ENCODE data around the gene AMDHD2. TPM values are rescaled to one million over a fixed set of nuclear protein-coding genes. Genes with fewer than 3 reads are reported as not detected.
A peak's percentile ranks its signal among the peaks of the same experiment; 100 is the strongest.
"Not testable (repeated sequence)": the region's sequence is repeated elsewhere in the genome, so short reads cannot be mapped to it uniquely, and the experiment has no call there.

The AMDHD2 gene
- total RNA-seq, 6 experiments from 2014 or later = 12.3 to 24.9 (median 21.4) TPM

DNA sequence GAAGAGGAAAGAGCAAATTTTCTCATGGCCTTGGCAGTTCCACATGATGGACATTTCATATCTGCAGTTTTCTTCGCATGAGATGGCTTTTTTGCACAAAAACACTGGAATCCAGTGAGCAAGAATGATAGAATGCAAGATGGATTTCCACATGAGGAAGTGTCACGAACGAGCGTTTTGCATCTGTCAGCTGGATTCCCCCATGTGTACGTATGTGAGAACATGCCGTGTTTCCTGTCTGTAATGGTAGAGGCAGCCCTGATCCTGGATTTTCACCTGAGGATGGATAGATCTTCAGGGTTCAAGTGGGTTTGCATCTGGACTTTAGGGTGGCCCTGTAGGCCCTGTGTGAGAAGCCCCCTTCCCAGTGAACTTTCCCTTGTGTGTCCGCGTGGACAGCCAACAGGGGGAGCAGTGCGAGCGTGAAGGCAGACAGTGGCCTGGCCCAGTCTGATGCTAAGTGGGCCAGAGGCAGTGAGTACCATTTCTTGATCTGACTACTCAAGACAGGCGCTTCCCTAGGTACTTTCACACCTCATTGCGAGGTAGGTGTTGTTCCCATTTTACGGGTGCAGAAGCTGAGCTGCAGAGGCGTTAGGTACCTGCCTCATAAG is 19.8 kb downstream of the AMDHD2 start:
- H3K36me3 ChIP-seq; H3K9me3 ChIP-seq; H3K4me3 ChIP-seq; H3K27ac ChIP-seq; H3K27me3 ChIP-seq; intact Hi-C loops (cut with DNase I): not testable (repeated sequence)
- peaks cover 0 to 32% (median 17%) of the 10 kb centered on the region in 4 donors for H3K4me1 ChIP-seq
- DNase-seq = peak; percentile 50 to 55 (median 52)
- WGBS (ENCODE audit: insufficient coverage, low coverage, low lambda C conversion rate, missing lambda C conversion rate) = 20% methylated on average over 11 of the region's 14 CpGs
- ATAC-seq = peak in 1 of 4 donors; percentile 3
- TF ChIP-seq, protein P1, sequence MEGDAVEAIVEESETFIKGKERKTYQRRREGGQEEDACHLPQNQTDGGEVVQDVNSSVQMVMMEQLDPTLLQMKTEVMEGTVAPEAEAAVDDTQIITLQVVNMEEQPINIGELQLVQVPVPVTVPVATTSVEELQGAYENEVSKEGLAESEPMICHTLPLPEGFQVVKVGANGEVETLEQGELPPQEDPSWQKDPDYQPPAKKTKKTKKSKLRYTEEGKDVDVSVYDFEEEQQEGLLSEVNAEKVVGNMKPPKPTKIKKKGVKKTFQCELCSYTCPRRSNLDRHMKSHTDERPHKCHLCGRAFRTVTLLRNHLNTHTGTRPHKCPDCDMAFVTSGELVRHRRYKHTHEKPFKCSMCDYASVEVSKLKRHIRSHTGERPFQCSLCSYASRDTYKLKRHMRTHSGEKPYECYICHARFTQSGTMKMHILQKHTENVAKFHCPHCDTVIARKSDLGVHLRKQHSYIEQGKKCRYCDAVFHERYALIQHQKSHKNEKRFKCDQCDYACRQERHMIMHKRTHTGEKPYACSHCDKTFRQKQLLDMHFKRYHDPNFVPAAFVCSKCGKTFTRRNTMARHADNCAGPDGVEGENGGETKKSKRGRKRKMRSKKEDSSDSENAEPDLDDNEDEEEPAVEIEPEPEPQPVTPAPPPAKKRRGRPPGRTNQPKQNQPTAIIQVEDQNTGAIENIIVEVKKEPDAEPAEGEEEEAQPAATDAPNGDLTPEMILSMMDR (IDR thresholded peaks at IDR 0.05) = peak; percentile 19 to 53 (median 47)

DNA sequence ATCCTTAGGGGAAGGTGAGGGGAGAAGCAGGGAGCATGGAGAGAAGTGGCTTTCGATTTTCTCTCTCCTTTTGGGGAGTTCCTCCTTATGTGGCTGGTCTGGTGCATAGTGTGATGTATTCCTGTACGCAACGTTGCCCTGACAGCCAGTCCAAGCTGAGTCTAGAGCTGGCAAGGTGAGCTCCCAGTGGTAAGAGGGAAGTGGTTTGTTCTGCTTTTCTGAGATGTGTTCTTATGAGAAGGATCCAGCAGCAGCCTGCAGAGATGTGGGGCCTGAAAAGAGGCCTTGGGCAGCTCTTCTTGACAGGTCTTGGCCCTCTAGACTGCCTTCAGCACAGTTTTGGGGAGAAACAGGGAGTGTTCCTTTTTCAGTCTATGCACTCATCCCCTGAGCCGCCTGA is 20.7 kb downstream of the AMDHD2 start:
- WGBS (ENCODE audit: insufficient coverage, low coverage, low lambda C conversion rate, missing lambda C conversion rate) = 33% methylated on average over 1 of the region's 4 CpGs
- ATAC-seq; intact Hi-C loops (cut with DNase I); H3K9me3 ChIP-seq; H3K4me3 ChIP-seq; H3K36me3 ChIP-seq; DNase-seq; H3K27me3 ChIP-seq: not testable (repeated sequence)
- H3K27ac ChIP-seq = peak overlapping the region in 1 of 3 donors; percentile 24
- H3K4me1 ChIP-seq = peaks cover 0 to 35% (median 17%) of the 10 kb centered on the region in 4 donors

DNA sequence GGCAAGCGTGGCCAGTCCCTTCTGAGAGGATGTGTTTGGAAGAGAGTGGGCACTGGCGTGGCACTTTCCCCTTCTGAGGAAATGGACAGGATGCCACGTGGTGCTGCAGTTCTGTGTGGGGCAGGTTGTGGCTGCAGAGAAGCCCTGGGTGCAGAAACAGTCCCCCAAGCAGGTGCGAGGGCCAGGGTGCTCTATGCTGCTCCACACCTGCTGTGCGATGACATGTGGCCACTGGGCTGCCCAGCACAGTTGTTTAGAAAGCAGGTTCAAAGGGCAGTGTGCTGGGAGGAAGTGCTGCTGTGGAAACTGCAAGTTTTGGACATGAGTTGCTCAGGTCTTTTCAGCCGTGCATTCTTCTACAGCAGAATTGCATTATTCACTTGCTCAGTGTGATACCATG is 21.2 kb downstream of the AMDHD2 start:
- WGBS (ENCODE audit: insufficient coverage, low coverage, low lambda C conversion rate, missing lambda C conversion rate) = 0% methylated on average over 1 of the region's 6 CpGs
- H3K27me3 ChIP-seq; H3K36me3 ChIP-seq; H3K4me3 ChIP-seq; intact Hi-C loops (cut with DNase I); H3K9me3 ChIP-seq: not testable (repeated sequence)
- DNase-seq (peak; percentile 67 to 85 (median 81)), ATAC-seq (peak; percentile 68 to 77 (median 72))
- H3K4me1 ChIP-seq = peaks cover 0 to 40% (median 20%) of the 10 kb centered on the region in 4 donors
- H3K27ac ChIP-seq = peak overlapping the region in 1 of 3 donors; percentile 24

DNA sequence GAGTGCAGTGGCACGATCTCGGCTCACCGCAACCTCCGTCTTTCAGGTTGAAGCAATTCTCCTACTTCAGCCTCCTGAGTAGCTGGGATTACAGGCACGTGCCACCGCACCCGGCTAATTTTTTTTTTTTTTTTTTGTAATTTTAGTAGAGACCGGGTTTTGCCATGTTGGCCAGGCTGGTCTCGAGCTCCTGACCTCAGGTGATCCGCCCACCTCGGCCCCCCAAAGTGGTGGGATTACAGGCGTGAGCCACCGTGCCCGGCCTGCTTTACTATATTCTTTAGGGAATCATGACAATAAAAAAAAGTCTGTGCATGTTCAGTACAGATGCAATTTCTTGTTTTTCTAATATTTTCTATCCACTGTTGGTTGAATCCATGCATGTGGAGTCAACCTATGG is 23.6 kb downstream of the AMDHD2 start:
- H3K27me3 ChIP-seq; H3K36me3 ChIP-seq; H3K27ac ChIP-seq; ATAC-seq; H3K4me3 ChIP-seq; H3K9me3 ChIP-seq; intact Hi-C loops (cut with DNase I): not testable (repeated sequence)
- 91% methylated on average over 12 of the region's 14 CpGs for WGBS (ENCODE audit: insufficient coverage, low coverage, low lambda C conversion rate, missing lambda C conversion rate)
- peaks cover 0 to 38% (median 19%) of the 10 kb centered on the region in 4 donors for H3K4me1 ChIP-seq
- DNase-seq = peak in 1 of 3 donors; percentile 10

DNA sequence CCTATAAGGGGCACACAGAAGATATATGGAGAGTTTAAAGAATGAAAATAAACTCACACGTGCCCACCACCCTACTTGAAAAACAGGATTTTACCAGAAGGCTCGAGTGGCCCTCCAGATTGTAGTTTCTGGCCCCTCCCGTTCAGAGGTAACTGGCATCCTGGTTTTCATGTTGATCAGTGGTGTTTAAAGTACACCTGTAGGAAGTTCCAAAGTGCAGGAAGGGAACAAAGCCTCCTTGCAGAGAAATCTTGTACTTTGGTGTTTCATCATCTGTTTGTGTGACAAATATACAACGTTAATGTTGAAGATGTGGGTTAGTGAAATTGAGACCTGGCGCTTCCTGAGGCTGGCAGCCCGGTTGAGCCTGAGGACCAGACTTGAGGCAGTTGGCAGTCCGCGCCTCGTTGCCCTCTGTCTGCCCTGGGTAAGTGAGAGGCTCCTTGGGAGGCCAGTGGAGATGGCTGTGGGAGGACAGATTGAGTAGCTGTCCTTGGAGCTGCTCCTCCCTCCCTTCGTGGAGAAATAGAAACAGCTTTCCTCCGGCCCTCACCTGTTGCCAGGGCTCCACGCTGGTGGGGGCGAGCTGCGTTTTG is 30.2 kb downstream of the AMDHD2 start:
- DNase-seq; intact Hi-C loops (cut with DNase I); H3K4me3 ChIP-seq; H3K9me3 ChIP-seq; H3K27ac ChIP-seq; H3K36me3 ChIP-seq; H3K27me3 ChIP-seq: not testable (repeated sequence)
- ATAC-seq = peak; percentile 13 to 35 (median 18)
- peaks cover 0 to 10% (median 4%) of the 10 kb centered on the region in 4 donors for H3K4me1 ChIP-seq
- 67% methylated on average over 1 of the region's 14 CpGs for WGBS (ENCODE audit: insufficient coverage, low coverage, low lambda C conversion rate, missing lambda C conversion rate)

DNA sequence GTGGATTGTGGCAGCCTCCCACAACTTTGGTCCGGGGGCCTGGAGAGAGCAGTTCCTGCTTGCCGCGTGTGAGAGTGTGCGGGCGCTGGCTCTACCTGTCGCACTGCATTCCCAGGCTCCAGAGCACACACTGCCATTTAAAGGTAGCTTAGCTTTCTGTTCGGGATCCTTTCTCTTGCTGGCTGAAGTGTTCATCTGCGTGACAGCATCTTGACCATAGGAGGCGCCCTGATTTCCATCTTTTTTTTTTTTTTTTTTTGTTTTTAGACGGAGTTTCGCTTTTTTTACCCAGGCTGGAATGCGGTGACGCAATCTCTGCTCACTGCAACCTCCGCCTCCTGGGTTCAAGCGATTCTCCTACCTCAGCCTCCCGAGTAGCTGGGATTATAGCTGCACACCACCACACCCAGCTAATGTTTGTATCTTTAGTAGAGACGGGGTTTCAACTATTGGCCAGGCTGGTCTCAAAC is 31.3 kb downstream of the AMDHD2 start:
- DNase-seq = peak in 1 of 3 donors; percentile 11
- H3K4me1 ChIP-seq; H3K4me3 ChIP-seq; H3K27me3 ChIP-seq; H3K9me3 ChIP-seq; intact Hi-C loops (cut with DNase I); H3K36me3 ChIP-seq; ATAC-seq; H3K27ac ChIP-seq: not testable (repeated sequence)
- 63% methylated on average over 11 of the region's 17 CpGs for WGBS (ENCODE audit: insufficient coverage, low coverage, low lambda C conversion rate, missing lambda C conversion rate)

DNA sequence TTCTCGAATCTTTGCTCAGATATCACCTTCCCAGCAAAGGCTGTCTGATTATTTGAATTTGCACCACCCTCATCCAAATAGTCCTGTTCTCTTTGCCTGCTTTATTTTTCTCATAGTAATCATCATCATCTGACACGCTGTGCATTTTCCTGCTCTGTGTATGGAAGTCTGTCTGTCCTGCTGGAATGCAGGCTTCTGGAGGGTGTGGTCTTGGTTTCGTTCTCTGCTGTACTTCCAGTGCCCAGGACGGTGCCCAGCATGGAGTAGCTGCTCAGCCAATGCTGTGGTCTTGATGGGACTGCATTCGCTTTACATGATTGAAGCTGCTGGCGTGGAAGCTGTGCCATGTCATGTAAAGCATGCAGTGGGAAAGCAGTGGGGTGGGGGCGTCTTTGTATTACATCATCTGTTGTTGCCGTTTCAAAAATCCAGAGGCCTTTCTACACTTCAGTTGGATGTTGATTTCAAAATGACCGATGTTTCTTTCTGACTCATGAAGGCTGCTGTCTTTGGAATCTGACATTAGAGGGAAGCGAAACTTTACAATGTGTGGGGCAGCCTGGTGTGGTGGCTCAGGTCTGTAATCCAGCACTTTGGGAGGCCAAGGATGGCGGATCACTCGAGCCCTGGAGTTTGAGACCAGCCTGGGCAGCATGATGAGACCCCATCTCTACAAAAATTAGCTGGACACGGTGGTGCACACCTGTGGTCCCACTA is 34.7 kb downstream of the AMDHD2 start:
- H3K27ac ChIP-seq; H3K36me3 ChIP-seq; intact Hi-C loops (cut with DNase I); ATAC-seq; H3K9me3 ChIP-seq; DNase-seq; H3K27me3 ChIP-seq; H3K4me1 ChIP-seq; H3K4me3 ChIP-seq: not testable (repeated sequence)
- WGBS (ENCODE audit: insufficient coverage, low coverage, low lambda C conversion rate, missing lambda C conversion rate) = no CpG with 5 or more reads among the region's 13 CpGs

DNA sequence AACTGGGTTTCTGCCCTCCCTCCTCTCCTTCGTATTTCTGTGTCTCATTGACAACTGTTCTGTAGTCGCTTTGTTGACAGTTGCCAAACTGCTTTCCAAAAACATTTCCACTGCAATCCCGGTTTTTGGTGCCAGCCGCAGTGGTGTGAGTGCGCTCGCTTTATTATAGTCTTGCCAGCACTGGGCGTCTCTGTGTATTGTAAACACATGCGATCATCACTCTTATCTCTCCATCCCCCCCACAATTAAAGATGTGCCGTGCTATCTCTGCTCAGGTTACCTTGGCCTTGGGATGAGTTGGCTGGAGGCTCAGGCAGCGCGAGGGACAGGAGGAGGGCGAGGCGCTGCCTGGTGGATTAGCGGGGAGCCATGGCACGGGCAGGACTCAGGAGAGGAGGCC is 37.0 kb downstream of the AMDHD2 start:
- peak; percentile 73 to 86 (median 77) for ATAC-seq
- no CpG with 5 or more reads among the region's 15 CpGs for WGBS (ENCODE audit: insufficient coverage, low coverage, low lambda C conversion rate, missing lambda C conversion rate)
- intact Hi-C loops (cut with DNase I); H3K9me3 ChIP-seq; H3K27me3 ChIP-seq; H3K36me3 ChIP-seq; H3K4me1 ChIP-seq; H3K27ac ChIP-seq; H3K4me3 ChIP-seq: not testable (repeated sequence)
- DNase-seq = peak; percentile 59 to 74 (median 70)

DNA sequence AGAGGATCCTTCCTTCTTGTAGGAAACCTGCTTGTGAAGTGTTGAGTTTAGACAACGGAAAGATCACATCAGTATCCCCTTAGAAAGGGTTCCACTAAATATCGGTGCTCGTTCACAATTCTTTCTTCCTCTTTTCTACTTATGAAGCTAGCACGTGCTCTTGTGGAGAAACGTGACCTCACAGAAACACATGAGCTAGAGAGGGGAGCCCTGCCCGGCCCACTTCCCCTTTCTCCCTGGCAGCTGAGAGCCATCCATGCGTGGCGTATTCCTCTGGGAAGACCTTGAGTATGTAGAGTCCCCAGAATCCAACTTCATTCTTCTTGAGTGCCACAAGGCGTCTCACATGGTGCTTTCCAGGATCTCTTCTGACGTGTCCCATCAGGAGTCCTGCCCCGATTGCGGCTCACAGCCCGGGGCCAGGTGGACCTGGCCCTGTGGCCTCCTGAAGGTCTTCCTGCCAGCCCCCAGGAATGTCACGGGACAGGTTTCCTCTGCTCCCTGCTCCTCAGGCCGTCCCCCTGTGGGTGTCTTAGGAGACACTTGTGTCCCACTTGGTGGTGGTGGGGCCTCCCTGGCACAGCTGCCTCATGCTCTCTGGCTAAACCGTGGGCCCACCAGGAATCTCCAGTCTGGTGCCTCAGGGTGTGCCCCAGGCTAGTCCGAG is 40.1 kb downstream of the AMDHD2 start:
- H3K27me3 ChIP-seq; H3K4me3 ChIP-seq; H3K4me1 ChIP-seq; H3K27ac ChIP-seq; H3K9me3 ChIP-seq; intact Hi-C loops (cut with DNase I); H3K36me3 ChIP-seq: not testable (repeated sequence)
- DNase-seq = peak in 2 of 3 donors; percentile 5
- WGBS (ENCODE audit: insufficient coverage, low coverage, low lambda C conversion rate, missing lambda C conversion rate) = 61% methylated on average over 4 of the region's 17 CpGs
- ATAC-seq = peak in 3 of 4 donors; percentile 6 to 36 (median 7)
